Stimulated activated naive CD8-positive, alpha-beta T cell treated with anti-CD3 and anti-CD28 coated beads, Interleukin-15, Interleukin-2, amounts not matched to agents 100 U/mL and 50 U/mL, for 24 hours (primary cell): ENCODE data around the gene ATRNL1.

ENCODE experiments used
- ATAC-seq: fragments of 150-1000 bp; cut with Tn5 transposase; one replicate; pipeline ENCODE4 v1.10.0; 2021
- DNase-seq: peaks from one replicate; pipeline ENCODE4 v3.0.0; 2021

The ATRNL1 gene

DNA sequence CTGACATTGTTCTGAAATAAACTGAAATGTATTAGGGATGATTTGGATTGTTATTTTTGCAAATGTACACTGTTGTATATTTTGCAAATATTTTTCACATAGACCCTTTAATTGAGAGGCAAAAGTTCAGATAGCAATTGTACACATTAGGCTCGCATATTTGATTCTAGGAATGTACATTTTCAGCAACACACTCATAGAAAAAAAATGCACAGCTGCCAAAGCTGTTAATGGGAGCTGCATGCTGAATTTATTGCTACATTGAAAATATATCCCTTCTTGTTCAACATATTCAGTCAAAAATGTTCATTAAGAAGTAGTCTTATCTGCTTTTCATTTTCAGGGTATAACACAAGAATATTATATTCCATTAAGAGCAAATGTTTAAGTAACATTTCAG is 512.9 kb downstream of the ATRNL1 start:
- DNase-seq: no peak
- no peak for ATAC-seq

DNA sequence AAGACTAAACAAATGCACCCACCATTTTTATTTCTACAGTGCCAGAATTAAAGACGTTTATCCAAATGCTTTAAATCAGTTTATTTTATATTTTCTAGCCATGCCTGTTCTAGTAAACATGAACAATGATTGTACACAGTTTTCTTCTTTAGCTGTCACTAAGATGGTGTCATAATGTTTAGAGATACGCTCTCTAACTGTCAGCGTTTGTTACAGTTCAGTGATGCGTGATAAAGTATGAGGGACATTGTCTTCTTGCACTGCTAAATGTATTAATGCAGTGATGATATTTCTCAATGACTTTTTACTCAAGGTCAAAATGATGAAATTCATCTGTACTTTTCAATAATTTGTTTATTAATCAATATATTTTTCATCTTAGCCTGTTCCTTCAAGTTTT is 513.6 kb downstream of the ATRNL1 start:
- DNase-seq (no peak), ATAC-seq (no peak)

DNA sequence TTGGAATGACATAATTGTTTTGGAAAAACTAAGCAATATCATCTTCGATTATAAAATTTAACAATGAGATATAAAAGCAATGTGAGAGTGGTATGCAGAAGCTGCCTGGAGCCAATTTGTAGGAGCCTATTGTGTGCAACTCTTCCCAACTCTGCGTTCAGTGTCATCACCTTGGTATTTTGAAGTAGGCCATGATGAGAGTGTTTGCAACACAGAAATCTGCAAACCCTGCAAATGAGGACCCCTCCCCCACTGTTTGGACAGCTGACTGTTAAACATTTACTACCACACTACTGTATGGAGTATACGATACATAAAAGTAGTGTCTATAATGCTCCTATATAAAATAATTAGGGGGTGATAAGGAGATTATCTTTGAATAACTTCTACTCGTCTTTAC is 531.3 kb downstream of the ATRNL1 start:
- no peak for ATAC-seq
- no peak for DNase-seq

GRCh38 chr10:115628616-115629015 is 535.5 kb downstream of the ATRNL1 start:
- ATAC-seq (no peak), DNase-seq (no peak)

DNA sequence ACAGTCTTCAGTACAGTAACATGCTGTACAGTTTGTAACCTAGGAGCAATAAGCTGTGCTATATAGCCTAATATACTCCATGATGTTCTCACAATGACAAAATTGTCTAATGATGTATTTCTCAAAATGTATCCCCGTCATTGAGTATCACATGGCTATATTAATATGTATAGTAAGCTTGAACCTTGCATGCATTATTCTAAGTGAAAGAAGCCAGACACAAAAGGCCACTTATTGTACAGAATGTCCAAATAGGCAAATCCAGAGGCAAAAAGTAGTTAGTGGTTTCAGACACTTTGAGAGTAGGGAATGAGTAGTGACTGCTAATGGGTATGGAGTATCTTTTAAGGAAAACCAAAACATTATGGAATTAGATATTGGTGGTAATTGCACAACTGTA is 545.1 kb downstream of the ATRNL1 start:
- no peak for ATAC-seq

DNA sequence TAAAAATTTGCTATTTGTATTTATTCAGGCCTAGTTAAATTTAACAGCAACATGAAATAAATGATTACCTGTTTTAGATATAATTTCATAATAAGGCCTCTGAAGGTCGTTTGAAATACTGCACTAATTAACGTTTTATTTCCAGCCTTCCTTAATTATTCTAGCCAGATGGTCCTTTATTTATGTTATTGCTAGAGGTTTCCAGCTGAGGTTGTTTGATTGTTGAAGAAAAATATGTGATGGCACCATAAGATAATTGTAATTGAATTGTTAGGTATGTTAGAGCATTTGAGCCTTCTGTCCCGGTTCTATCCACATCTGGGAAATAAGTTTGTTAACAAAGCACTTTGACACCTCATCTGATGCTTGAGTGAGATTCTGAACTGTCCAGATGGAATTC is 556.1 kb downstream of the ATRNL1 start:
- no peak for DNase-seq
- ATAC-seq: no peak

More for the DNA sequence above, 545.1 kb downstream of the ATRNL1 start:
- DNase-seq: no peak

GRCh38 chr10:115653473-115653872 is 560.3 kb downstream of the ATRNL1 start:
- DNase-seq (no peak), ATAC-seq (no peak)

GRCh38 chr10:115654961-115655360 is 561.8 kb downstream of the ATRNL1 start:
- DNase-seq (no peak), ATAC-seq (no peak)

DNA sequence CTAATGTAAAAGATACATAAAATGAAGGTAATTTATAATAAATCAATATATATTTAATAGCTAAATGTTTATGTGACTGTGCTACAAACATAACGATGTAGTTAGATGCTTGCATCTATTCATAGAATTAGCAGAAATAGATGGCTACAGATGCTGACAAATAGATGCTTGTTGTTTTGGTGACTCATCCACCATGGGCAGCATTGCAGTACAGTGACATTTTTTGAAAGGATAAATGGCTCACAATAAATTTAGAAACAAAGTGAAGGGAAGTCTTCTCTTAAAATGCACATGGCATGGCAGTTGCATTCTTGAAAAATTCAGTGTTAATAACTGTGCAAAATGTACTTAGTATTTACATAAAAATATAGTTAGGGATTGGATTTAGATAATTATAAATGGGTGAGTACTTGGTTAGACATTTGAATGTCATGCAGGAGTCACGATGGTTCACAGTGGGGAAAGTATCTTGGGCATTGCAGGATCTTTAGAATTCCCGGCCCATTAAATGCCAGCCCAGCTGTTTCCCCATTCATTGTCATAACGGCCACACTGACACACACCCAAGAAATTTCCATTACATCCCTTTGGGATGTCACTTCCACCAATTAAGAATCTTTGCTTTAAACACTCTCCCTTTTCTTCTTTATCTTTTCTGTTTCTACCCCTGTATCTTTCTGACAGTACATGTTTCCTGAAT is 564.1 kb downstream of the ATRNL1 start:
- DNase-seq: no peak
- ATAC-seq: no peak

DNA sequence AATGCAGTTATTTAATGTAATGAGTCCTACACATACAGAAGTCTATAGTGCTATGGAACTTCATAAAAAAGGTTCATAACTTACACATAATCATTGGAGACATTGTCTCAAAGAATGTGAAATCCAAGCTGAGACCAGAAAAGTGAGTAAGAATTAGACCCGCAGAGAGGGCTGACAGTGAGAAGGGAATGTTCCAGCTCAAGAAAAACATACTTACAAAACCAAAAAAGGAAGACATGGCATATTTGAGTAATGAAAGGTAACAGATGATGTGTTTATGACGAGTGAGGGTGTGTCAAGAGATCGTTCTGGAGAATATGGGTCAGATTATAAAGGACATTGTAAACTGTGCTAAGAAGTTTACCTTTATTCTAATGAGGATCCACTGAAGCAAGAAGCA is 566.5 kb downstream of the ATRNL1 start:
- ATAC-seq (no peak), DNase-seq (no peak)

DNA sequence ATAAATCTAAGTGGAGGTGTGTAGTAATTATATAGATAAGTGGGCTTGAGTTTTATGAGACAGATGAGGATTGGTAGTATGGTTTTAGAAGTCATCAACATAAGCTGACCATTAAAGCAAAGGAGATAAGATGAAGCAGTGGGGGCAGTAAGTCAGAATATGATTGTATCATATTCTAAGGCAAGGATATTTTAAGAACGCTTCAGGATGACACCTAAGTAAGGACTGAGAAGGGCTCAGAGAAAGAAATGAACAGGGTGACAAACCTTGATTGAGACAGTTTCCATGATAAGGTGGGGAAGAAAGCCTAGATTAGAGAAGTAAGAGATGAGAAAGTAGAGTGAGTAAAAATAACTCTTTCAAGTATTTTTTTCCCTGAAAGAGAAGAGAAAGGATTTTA is 567.2 kb downstream of the ATRNL1 start:
- DNase-seq (no peak), ATAC-seq (no peak)

GRCh38 chr10:115662422-115662821 is 569.3 kb downstream of the ATRNL1 start:
- ATAC-seq (no peak), DNase-seq (no peak)

DNA sequence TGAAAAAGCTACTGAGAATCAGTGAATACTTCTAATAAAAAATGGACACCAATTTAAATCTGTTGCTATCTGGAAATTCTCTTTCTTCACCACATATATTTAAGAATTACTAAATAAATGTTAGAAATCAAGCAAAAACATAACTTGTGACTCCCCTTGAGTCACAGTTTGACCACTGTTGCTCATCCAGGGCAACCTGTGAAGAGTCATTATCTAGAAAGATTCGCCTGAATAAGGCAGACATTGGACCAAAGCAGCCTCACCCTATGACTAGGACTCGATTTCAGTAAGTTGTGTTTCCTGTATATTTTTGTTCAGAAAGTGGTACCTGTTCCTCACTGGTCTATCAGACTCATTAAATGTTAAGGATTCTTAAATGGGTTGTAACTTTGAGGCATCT is 572.4 kb downstream of the ATRNL1 start:
- DNase-seq: no peak
- no peak for ATAC-seq

- DNase-seq (no peak), ATAC-seq (no peak)
Observed at GRCh38 chr10:115674496-115674895, 581.3 kb downstream of the ATRNL1 start.

GRCh38 chr10:115696747-115697146 is 603.6 kb downstream of the ATRNL1 start:
- DNase-seq (no peak), ATAC-seq (no peak)

GRCh38 chr10:115706026-115706425 is 612.9 kb downstream of the ATRNL1 start:
- no peak for DNase-seq
- no peak for ATAC-seq

DNA sequence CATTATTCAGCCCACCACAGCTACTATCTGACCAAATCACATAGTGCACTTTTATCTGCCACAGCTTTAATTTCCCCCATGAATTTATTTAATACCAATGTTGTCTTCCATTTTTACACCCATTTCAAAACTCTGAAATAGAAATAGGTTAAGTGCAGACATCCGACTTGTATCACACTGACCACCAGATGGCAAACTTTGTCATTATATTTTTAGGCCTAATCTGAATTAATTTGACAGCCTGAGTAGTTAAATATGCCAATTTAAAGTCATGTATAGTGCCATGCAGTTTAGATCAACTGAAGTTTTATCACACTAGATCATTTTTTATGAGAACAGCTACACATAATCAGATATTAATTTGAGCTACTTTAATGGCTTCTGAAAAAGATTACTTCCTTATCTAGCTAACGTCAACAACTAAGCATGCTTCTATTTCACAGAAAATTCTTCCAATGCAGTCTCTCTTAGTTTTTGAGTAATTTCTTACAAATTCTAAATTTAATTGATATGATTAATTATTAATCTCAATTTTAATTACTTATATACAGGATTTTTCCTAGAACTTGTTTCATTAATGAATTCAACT is 613.4 kb downstream of the ATRNL1 start:
- no peak for DNase-seq

DNA sequence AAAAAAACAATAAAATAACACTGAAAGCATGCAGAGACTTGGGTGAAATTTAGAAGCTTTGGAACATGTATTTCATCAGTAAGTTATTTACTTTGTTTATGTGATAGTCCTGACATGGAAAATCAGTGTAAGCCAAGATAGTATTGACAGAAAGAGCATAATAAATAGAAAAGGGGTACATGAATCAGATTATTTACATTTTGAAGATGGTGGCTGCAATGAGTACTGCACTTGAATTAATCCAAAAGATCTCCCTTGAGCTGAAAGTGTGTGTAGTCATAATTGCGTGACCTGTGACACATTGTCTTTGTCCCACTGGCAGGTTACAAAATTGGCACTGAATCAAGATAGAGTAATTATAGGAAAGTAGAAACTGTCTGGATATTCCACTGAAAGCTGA is 617.0 kb downstream of the ATRNL1 start:
- DNase-seq (no peak), ATAC-seq (no peak)

More for the DNA sequence above, 613.4 kb downstream of the ATRNL1 start:
- ATAC-seq: no peak

- ATAC-seq (no peak), DNase-seq (no peak)
Observed at GRCh38 chr10:115711306-115711705, 618.1 kb downstream of the ATRNL1 start.

DNA sequence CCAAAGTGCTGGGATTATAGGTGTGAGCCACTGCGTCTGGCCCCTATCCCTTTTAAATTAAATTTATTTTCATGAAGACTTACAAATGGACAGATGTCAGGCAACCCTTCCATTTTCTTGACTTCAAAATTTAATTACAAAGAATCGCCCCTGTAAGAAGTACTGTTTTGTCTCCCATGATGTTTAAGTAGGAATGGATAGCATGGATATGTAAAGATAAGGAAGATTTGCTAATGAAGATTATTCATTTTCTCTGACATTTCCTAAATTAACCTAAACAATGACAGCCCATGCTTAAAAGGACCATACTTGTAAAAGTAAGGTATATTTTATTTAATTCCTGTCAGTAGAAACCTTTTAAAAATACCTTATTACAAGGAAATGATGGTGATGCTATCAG is 627.0 kb downstream of the ATRNL1 start:
- DNase-seq (no peak), ATAC-seq (no peak)

- DNase-seq (no peak), ATAC-seq (no peak)
Observed at GRCh38 chr10:115727129-115727528, 634.0 kb downstream of the ATRNL1 start.

DNA sequence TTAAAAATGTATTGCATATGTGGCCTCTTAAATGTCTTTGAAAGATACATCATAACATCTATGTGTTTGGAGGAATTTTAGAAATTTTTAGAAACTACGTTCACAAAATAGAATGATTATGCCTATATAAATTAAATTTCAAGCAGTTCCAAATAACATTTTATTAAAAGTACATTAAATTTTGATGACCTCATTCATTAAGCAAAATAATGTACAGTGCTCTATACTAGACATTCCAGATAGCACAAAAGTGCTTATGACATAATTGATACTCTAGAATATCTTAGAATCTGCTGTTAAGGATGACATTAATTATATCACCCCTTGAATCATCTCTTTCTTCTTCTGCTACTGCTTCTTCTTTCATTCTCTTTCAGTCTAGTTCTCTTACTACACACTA is 650.9 kb downstream of the ATRNL1 start:
- DNase-seq: no peak
- ATAC-seq: no peak

DNA sequence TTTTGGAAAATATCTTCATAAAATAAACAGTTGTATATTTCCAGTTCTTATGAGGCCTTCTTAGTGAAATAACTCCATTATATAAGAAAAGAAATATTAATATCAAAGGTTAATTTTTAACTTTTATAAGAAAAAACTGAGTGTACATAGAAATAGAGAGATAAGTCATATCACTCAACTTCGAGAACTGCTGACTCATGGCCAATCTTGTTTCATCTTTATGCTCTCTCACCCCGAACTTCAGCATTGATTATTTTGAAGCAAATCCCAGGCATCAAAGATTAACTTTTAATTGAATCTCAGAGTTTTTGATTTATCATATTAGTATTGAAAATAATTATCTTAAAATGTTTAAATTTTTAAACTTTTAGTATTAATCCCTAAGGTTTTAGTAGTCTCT is 652.8 kb downstream of the ATRNL1 start:
- DNase-seq (no peak), ATAC-seq (no peak)

- DNase-seq (no peak), ATAC-seq (no peak)
Observed at GRCh38 chr10:115747811-115748210, 654.6 kb downstream of the ATRNL1 start.
